Common myeloid progenitor, CD34-positive (primary cell): Measurements from ENCODE around the gene OARD1.

Experiments
- CTCF ChIA-PET: fragments of 350-600 bp; sonication (Branson Sonifier 250); formaldehyde crosslinking; loops from one replicate; lab custom pipeline; 2021; ENCODE audit warnings: antibody characterized with exemption; lab: Charles Lee
- POLR2A ChIA-PET: fragments of 350-600 bp; sonication (Branson Sonifier 250); formaldehyde crosslinking; loops from one replicate; lab custom pipeline; 2021; ENCODE audit warnings: antibody characterized with exemption; lab: Charles Lee
- DNase-seq, 3 donors: peaks; one replicate each; pipeline versions ENCODE4 v3.0.0 to v3.0.0-alpha.2; 2013
- H3K27ac ChIP-seq, 2 experiments: 1 replicate in 1 of 2; 2 replicates in 1 of 2; pipeline ENCODE4 v1.7.0; 2013; ENCODE audit warnings: inconsistent platforms in 2 of 2, low read length in 2 of 2, mild to moderate bottlenecking in 2 of 2, low read depth in 1 of 2, moderate library complexity in 1 of 2; ENCODE audit not compliant: severe bottlenecking in 2 of 2, insufficient read depth in 1 of 2, poor library complexity in 1 of 2
- H3K27me3 ChIP-seq, 5 experiments: replicated peaks in 2 of 5; 1 replicate in 3 of 5; 2 replicates in 2 of 5; pipeline versions ENCODE4 v1.6.1 to v1.7.0; 2013; ENCODE audit warnings: low read length in 4 of 5, mild to moderate bottlenecking in 2 of 5, moderate library complexity in 2 of 5, inconsistent platforms in 1 of 5; ENCODE audit not compliant: insufficient read depth in 5 of 5, control insufficient read depth in 4 of 5
- H3K36me3 ChIP-seq, 4 experiments: 1 replicate in 2 of 4; 2 replicates in 2 of 4; pipeline versions ENCODE4 v1.6.1 to v1.7.0; 2013; ENCODE audit warnings: low read length in 3 of 4, control low read depth in 1 of 4, mild to moderate bottlenecking in 1 of 4; ENCODE audit not compliant: control insufficient read depth in 4 of 4, insufficient read depth in 4 of 4
- H3K4me1 ChIP-seq, 4 experiments: 1 replicate in 3 of 4; 2 replicates in 1 of 4; pipeline versions ENCODE4 v1.6.1 to v1.7.1; 2013; ENCODE audit warnings: low read length in 3 of 4, mild to moderate bottlenecking in 3 of 4, control low read depth in 1 of 4, inconsistent platforms in 1 of 4, moderate library complexity in 1 of 4; ENCODE audit not compliant: control insufficient read depth in 4 of 4, insufficient read depth in 4 of 4; ENCODE audit errors: control extremely low read depth in 1 of 4
- H3K4me3 ChIP-seq, 7 experiments: 1 replicate in 4 of 7; 2 replicates in 3 of 7; pipeline versions ENCODE4 v1.5.1 to v1.7.0; 2013; ENCODE audit warnings: mild to moderate bottlenecking in 7 of 7, low read length in 6 of 7, moderate library complexity in 6 of 7, inconsistent platforms in 2 of 7, low read depth in 2 of 7, control low read depth in 1 of 7; ENCODE audit not compliant: insufficient read depth in 4 of 7, control insufficient read depth in 1 of 7; ENCODE audit errors: extremely low read depth in 1 of 7
- H3K9me3 ChIP-seq, 5 experiments: 1 replicate in 4 of 5; 2 replicates in 1 of 5; pipeline versions ENCODE4 v1.6.1 to v1.7.1; 2013; ENCODE audit warnings: low read length in 4 of 5, mild to moderate bottlenecking in 2 of 5, inconsistent platforms in 1 of 5, low read depth in 1 of 5, moderate library complexity in 1 of 5; ENCODE audit not compliant: control insufficient read depth in 4 of 5, insufficient read depth in 2 of 5; ENCODE audit errors: control extremely low read depth in 1 of 5
- WGBS: methylation state at CpG from one replicate; pipeline ENCODE4 v1.1.5; 2013; ENCODE audit not compliant: insufficient coverage; 5-methylcytosine and 5-hydroxymethylcytosine counted together

Gene OARD1

DNA sequence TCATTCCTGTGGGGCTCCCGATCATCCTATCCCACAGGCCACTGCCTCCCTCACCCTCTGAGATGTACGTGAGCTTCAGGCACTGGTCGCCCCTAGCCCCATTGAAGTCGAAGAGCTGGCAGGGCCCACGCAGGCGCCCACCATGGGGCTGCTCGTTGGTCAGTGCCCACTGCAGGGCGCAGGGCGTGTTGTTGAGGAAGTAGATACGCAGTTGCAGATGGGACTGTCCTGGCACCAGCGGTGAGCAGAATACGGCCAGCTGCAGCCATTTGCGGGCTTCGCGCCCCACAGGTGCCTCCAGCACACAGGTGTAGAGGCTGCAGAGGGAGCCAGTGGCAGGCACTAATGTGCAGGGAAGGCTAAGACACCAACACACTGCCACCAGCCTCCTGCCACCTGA lies 39.3 kb downstream of the OARD1 start:
- 100% methylated on average over 8 of the region's 15 CpGs for WGBS
- Histone ChIP-seq H3K36me3 (no peaks in the 10 kb centered on the region), H3K4me3 (no peak overlapping the region), H3K27ac (no peak overlapping the region), H3K9me3 (no peaks in the 10 kb centered on the region), H3K4me1 (peaks cover 0 to 20% (median 12%) of the 10 kb centered on the region in 4 experiments), H3K27me3 (no peaks in the 10 kb centered on the region)
- ChIA-PET POLR2A (no interaction called here), CTCF (interaction anchor here (0.5 to 2.0 kb wide), 2 partner anchors 35 to 338 kb away, joined by 3 to 5 read pairs; no protein-coding TSS in a partner anchor)
- no peak for DNase-seq

DNA sequence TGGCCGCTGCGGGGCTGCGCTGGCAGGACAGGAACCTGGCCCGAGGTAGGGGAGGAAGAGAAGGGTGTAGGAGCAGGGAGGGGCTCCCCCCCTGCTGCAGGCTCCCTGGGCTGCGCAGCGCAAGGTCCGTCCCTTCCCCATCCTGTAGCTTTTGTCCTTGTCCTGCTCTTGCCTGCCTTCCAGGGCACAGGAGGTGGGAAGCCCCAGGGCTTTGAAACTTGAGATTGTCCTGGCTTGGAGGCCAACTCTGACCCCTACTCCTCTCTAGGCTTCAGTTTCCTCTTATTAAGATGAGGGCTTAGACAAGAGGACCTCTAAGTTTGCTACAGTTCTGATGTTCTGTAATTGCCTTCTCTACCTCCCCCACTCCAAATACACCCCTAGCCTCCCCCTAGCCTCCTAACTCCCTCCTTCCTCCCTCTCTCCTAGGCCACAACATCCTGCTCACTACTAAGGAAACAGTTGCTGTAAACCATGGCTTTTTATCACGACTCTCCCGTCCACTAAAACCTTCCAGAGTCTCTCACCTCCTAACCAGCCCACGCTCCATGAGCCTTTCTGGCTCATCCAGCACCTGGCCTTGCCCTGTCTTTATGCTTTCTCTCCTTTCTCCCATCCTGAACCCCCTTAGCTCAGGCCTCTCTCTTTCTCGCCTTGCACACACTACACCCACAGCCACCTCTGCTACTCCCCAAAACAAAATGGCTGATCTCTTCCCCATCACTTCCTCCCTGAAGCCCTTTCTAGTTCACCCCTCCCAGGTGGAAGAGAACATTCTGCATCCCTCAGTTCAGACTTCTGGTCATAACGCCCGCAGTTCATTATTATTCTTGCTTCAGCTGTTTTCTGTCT lies 43.4 kb downstream of the OARD1 start:
- Histone ChIP-seq H3K4me3 (peak overlapping the region; percentile 63 to 88 (median 76)), H3K27ac (peak overlapping the region; percentile 51 to 79), H3K4me1 (peaks cover 0 to 37% (median 27%) of the 10 kb centered on the region in 4 experiments), H3K9me3 (no peaks in the 10 kb centered on the region), H3K27me3 (no peaks in the 10 kb centered on the region), H3K36me3 (peaks cover 0 to 2% (median 0%) of the 10 kb centered on the region in 4 experiments)
- peak; percentile 22 to 66 (median 59) for DNase-seq
- ChIA-PET CTCF (interaction anchor here (0.6 to 7.0 kb wide), 16 partner anchors 8 to 44 kb away, joined by 3 to 73 read pairs (median 6); partner anchors contain the start of genes APOBEC2 and UNC5CL), POLR2A (no interaction called here)
- 28% methylated on average over 8 of the region's 13 CpGs for WGBS

- H3K4me1 ChIP-seq: peaks cover 0 to 37% (median 27%) of the 10 kb centered on the region in 4 experiments
- WGBS: under 1% methylated on average over 32 of the region's 45 CpGs
- H3K9me3 ChIP-seq: no peaks in the 10 kb centered on the region
- H3K4me3 ChIP-seq: peak overlapping the region; percentile 63 to 88 (median 76)
- ChIA-PET CTCF (interaction anchor here (0.6 to 7.0 kb wide), 25 partner anchors 8 to 44 kb away, joined by 3 to 73 read pairs (median 4); partner anchors contain the start of genes APOBEC2, TSPO2 and UNC5CL), POLR2A (interaction anchor here (0.8 kb wide), 1 partner anchor 43 kb away, joined by 4 read pairs; no protein-coding TSS in a partner anchor)
- H3K27me3 ChIP-seq: no peaks in the 10 kb centered on the region
- peak overlapping the region; percentile 51 to 79 for H3K27ac ChIP-seq
- peaks cover 0 to 2% (median 0%) of the 10 kb centered on the region in 4 experiments for H3K36me3 ChIP-seq
- peak; percentile 86 to 93 (median 93) for DNase-seq
Measured at GRCh38 chr6:41027799-41028560, 44.2 kb downstream of the OARD1 start.

- H3K27ac ChIP-seq: peak overlapping the region; percentile 36 to 79
- 10% methylated on average over 4 of the region's 4 CpGs for WGBS
- ChIA-PET CTCF (interaction anchor here (0.7 to 7.0 kb wide), 15 partner anchors 8 to 43 kb away, joined by 3 to 73 read pairs (median 3); partner anchors contain the start of genes TSPO2 and UNC5CL), POLR2A (no interaction called here)
- no peaks in the 10 kb centered on the region for H3K9me3 ChIP-seq
- no peaks in the 10 kb centered on the region for H3K27me3 ChIP-seq
- peaks cover 0 to 2% (median 0%) of the 10 kb centered on the region in 4 experiments for H3K36me3 ChIP-seq
- no peak for DNase-seq
- peak overlapping the region; percentile 63 to 88 (median 76) for H3K4me3 ChIP-seq
- peaks cover 0 to 37% (median 27%) of the 10 kb centered on the region in 4 experiments for H3K4me1 ChIP-seq
Measured at GRCh38 chr6:41027241-41027640, 44.9 kb downstream of the OARD1 start.

- 86% methylated on average over 3 of the region's 3 CpGs for WGBS
- Histone ChIP-seq H3K4me3 (no peak overlapping the region), H3K27me3 (no peaks in the 10 kb centered on the region), H3K36me3 (peaks cover 0 to 2% (median 0%) of the 10 kb centered on the region in 4 experiments), H3K9me3 (no peaks in the 10 kb centered on the region), H3K4me1 (peaks cover 0 to 37% (median 26%) of the 10 kb centered on the region in 4 experiments), H3K27ac (no peak overlapping the region)
- DNase-seq: no peak
- POLR2A ChIA-PET: no interaction called here
- CTCF ChIA-PET: interaction anchor here (1.0 to 7.0 kb wide), 4 partner anchors 11 to 25 kb away, joined by 3 to 73 read pairs (median 14); partner anchors contain the start of gene UNC5CL
Measured at GRCh38 chr6:41025966-41026530, 46.1 kb downstream of the OARD1 start.

GRCh38 chr6:41023114-41023513 lies 49.0 kb downstream of the OARD1 start:
- no peak overlapping the region for H3K27ac ChIP-seq
- ChIA-PET POLR2A (no interaction called here), CTCF (interaction anchor here (0.8 to 3.1 kb wide), 6 partner anchors 8 to 30 kb away, joined by 3 to 8 read pairs (median 4); no protein-coding TSS in a partner anchor)
- peaks cover 0 to 23% (median 14%) of the 10 kb centered on the region in 4 experiments for H3K4me1 ChIP-seq
- peaks cover 0 to 10% (median 0%) of the 10 kb centered on the region in 5 experiments for H3K9me3 ChIP-seq
- H3K36me3 ChIP-seq: peaks cover 0 to 2% (median 0%) of the 10 kb centered on the region in 4 experiments
- H3K27me3 ChIP-seq: no peaks in the 10 kb centered on the region
- H3K4me3 ChIP-seq: no peak overlapping the region
- no peak for DNase-seq
- 97% methylated on average over 3 of the region's 3 CpGs for WGBS
